Activated CD8-positive, alpha-beta memory T cell treated with anti-CD3 and anti-CD28 coated beads for 1 hour (primary cell): ENCODE data around the gene SOCS3.

ENCODE experiments used
- DNase-seq, 2 donors: peaks; one replicate each; pipeline ENCODE4 v3.0.0-alpha.2; 2020; ENCODE audit warnings: low read depth in 1 of 2; ENCODE audit errors: extremely low read depth in 1 of 2

Gene SOCS3

DNA sequence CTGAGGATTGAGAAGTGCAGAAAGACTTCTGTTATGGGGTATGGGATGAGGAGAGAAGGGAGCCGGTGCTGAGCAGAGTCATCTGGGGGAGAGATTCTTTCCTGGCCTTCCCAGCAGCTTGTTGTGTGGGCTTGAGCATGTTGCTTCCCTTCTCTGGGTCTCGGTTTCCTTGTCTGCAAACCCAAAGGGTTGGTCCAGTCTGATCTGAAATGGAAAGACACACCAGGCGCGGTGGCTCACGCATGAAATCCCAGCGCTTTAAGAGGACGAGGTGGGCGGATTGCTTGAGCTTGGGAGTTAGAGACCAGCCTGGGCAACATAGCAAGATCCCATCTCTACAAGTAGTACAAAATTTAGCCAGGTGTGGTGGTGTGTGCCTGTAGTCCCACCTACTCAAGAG, 6.0 kb downstream of the SOCS3 start:
- no peak for DNase-seq

- no peak for DNase-seq
Observed at GRCh38 chr17:78351449-78352006, 8.3 kb downstream of the SOCS3 start.

DNA sequence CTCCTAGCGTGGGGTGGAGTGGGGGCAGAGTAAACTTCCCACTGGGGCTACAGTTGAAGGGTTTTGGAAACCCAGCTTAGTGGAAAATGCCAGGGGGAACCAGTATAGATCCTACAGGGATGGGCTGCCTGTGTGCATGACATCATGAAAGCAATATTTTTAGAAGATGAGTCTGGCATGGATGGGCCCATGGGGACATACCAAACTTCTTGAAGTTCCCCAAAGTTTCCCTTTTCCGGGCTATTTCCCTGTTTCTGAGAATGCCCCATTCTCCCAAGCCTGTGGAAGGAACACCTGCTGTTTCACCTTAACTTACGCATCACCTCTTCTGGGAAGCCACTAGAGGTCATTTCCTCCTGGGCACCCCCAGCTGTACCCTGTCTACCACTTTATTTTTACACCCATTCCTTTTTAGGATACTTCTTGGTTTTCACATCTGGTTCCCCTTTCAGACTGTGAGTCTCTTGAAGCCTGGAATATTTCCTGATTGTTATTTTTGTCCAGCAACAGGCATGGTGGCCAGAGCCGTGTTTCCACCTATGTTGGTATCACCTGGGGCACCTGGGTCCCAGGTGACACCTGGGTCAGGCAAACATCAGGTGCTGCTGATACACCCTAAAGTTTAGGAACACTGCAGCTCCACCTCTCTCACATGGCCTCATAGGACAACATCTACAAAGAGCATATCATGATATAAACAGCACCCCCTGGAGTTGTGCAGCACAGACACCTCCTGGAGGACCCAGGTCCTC, 9.8 kb downstream of the SOCS3 start:
- no peak for DNase-seq

GRCh38 chr17:78348055-78348770, 11.7 kb downstream of the SOCS3 start:
- DNase-seq, result no peak

GRCh38 chr17:78347453-78347852, 12.4 kb downstream of the SOCS3 start:
- DNase-seq, result no peak

DNA sequence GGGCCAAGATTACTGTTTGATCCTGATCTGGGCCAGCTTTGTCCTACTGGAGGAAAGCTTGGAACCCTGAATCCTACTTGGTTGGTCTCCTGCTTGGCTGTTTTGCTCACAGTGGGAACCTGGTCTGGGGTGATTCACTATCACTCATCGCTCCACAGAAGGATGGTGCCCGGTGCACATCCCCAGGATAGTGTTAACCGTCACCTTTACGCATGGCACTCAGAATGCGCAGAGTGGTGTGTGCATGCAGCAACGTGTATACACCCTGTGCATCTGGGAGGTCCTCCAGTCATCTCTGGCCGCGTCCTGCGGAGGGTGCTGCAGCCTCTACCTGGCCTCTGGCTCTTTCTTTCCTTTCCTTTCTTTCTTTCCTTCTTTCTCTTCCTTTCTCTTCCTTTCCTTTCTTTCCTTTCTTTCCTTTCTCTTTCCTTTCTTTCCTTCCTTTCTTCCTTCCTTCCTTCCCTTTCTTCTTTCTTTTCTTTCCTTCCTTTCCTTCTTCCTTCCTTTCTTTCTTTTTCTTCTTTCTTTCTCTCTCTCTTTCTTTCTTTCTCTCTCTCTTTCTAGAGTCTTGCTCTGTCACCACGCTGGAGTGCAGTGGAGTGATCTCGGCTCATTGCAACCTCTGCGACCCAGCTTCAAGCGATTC, 13.1 kb downstream of the SOCS3 start:
- DNase-seq, result no peak

DNA sequence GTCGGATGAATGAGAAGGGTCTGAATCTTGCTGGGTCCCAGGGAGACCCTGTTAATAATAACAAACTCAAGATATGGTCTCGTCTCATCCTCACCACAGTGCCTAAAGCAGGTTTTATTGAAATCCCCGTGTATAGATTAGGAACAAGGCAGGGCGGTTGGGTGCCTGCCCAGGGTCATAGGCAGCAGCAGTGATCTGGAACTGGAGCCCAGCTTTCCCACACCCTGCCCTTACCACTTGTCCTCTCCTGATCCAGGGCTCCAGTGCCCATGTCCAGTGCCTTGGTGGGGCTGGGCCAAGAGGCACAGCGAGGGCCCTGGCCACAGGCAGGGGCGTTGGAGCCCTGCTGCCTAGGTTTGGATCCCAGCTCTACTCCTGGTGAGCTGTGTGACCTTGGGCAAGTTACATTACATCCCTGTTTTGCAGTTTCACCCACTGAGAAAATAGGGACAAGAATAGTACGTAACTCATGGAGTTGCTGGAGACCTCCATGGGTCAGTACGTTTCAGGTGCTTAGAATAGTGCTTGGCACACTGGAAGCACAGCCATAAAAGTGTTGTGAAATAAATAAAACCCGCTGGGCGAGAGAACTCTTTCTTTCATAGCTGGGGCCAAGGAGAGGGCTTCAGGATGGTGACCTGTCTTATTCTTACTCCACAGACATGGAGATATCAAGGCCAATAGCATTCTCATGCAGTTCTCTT, 13.9 kb downstream of the SOCS3 start:
- no peak for DNase-seq

- DNase-seq, result no peak
Observed at GRCh38 chr17:78345172-78345571, 14.7 kb downstream of the SOCS3 start.

DNA sequence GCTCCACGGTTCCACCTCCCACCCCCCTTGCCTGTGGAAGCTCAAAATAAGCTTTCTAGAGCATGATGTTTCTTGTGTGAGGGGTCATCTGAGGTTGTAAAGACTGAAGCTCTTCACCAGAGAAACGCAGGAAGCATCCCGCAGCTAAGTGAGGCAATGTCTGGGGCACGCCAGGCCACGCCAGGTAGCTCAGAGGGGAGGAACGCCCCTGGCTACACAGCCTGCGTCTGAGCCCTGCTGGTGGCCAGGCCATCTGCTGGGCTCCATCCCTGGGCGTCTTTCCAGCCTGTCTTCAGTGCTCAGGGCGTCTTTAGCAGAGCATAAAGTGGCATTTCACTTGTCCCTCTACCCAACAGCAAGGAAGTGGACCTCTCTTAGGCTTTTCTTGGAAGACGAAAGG, 15.2 kb downstream of the SOCS3 start:
- no peak for DNase-seq

GRCh38 chr17:78343543-78344201, 16.2 kb downstream of the SOCS3 start:
- peak in 1 of 2 donors; percentile 53 for DNase-seq

GRCh38 chr17:78343187-78343542, 16.7 kb downstream of the SOCS3 start:
- no peak for DNase-seq

GRCh38 chr17:78342449-78343186, 17.3 kb downstream of the SOCS3 start:
- DNase-seq, result no peak

DNA sequence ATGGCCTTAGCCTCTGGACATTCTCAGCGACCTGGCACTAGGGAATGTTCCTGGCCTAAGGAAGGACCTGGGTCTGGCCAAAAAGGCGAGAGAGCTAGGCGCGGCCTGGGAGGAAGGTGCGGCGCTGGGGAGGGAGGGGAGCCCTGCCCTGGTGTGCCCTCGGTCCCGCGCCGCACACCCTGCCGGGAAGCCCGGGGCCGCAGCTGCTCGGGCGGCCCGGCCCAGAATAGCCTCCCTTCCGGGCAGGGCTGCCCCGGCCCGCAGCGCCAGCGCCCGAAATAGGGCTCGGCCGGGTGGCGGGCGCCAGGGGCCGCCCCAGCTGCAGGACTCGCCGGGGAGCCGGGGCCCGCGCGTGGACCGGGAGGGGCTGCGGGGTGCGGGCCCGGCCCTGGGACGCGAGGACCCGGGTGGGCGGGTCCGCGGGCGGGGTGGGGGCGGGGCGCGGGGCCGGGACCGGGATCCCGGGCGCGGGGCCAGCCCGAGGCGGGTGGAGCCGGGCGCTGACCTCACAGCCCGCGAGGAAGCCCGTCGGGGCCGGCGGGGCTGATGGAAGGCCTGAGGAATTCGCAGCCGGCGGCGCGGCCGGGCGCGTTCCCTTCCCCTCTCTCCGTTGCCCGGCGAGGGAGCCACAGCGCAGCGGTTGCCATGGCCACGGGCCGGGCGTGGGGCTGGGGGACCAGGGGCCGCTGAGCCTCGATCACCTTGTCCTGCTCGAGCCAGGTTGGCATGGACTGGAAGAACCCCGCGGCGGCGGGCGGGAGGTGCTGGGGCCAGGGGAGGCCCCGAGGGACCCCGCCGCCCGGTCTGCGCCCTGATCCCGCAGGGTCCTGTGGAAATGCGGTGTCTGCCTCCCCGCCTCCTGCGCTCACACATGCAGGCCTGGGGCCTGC, 18.1 kb downstream of the SOCS3 start:
- no peak for DNase-seq

DNA sequence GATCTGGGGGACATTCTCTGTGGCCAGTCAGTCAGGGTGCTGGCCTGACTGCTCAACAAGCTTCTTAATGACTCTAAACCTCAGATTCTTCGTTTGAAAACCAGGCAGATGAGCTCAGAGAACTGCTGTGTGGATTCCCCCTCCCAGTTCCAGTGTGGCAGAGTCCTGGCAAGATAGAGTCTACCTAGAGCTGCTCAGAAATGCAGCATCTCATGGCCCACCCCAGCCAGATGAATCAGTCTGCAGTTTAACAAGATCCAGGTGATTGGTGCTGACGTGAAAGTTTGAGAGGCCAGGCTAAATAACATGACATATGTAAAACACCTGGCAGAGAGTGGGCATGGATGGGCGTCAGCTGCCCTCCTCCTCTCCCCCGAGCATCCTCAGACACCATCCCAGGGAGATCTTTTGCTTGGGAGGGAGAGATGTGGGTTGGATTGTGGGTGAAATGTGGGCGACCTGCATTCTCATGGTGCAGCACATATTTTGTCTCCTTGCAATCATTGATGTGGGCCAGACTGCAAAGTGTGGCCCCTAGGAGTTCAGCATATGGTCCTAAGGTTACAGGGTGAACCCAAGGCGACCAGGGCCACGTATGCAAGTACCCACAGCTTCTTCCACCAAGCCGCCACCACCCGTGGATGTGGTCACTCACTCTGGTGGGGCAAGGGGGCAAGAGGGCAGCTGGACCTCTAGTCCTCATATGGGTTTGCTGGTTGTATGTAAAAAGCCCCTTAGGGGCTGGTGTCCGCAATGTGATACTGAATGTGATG, 19.5 kb downstream of the SOCS3 start:
- DNase-seq, result no peak

- no peak for DNase-seq
Observed at GRCh38 chr17:78338486-78339259, 21.2 kb downstream of the SOCS3 start.

DNA sequence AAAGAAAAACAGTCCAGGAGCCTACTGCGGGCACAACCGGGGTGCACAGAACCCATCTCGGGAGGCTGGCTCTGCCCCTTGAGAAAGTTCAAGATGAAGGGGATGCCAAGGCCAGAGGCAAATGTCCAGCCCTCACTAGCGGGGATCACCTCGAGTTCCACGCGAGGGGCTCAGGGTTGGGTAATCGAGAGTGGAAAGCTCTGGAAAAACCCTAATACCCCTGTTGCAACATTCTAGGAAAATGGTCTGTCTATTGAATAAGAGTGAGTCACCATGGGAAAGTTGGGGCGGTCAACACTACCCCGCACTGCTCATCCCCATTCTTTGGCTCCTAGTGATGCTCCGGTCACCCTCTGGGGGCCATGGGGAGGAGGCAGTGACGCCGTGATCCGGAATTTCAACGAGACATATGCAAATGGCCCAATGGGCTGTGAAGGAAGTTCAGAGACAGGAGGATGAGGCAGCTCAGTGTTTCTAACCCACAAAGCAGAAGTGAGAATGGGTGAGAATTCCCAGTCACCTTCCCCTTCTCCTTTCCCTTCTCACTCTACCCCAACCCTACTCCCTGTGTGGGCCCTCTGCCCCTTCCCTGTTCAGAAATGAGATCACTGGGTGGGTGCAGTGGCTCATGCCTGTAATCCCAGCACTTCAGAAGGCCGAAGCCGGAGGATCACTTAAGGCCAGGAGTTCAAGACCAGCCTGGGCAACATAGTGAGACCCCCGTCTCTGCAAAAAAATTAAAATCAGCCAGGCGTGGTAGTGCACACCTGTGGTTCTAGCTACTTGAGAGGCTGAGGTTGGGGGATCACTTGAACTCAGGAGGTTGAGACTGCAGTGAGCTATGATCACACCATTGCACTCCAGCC, 22.4 kb downstream of the SOCS3 start:
- no peak for DNase-seq
